ENCODE measurements around the gene UBAC1. TPM values are rescaled to one million over a fixed set of nuclear protein-coding genes. Genes with fewer than 3 reads are reported as not detected.
A peak's percentile ranks its signal among the peaks of the same experiment; 100 is the strongest.

Gene UBAC1
- polyA plus RNA-seq, 1 donor (not counting 4 experiments of a cell fraction or from before 2014, with no cell fraction given), result 50.7 TPM

DNA sequence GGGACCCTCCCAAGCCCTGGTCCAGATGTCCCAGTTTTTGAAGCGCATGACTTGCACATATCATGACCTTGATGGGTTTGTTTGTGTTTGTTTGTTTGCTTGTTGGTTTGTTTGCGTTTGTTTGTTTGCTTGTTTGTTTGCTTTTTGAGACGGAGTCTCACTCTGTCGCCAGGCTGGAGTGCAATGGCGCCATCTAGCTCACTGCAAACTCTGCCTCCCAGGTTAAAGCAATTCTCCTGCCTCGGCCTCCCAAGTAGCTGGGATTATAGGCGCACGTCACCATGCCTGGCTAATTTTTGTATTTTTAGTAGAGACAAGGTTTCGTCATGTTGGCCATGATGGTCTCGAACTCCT lies 13.0 kb upstream of the UBAC1 start:
- peaks cover 2% of the 10 kb centered on the region for H3K4me1 ChIP-seq (ENCODE audit: control insufficient read depth, extremely low read depth, insufficient read depth, low read length)
- DNase-seq (ENCODE audit: low read depth, low spot score) (no peak), FAIRE-seq (no peak)
- H3K4me2 ChIP-seq (ENCODE audit: control insufficient read depth, extremely low read depth, insufficient read depth, low read depth, low read length), result no peak overlapping the region
- no peak for TF ChIP-seq EZH2 (IDR thresholded peaks at IDR 0.05; ENCODE audit: low read length)
- TF ChIP-seq, protein P1, sequence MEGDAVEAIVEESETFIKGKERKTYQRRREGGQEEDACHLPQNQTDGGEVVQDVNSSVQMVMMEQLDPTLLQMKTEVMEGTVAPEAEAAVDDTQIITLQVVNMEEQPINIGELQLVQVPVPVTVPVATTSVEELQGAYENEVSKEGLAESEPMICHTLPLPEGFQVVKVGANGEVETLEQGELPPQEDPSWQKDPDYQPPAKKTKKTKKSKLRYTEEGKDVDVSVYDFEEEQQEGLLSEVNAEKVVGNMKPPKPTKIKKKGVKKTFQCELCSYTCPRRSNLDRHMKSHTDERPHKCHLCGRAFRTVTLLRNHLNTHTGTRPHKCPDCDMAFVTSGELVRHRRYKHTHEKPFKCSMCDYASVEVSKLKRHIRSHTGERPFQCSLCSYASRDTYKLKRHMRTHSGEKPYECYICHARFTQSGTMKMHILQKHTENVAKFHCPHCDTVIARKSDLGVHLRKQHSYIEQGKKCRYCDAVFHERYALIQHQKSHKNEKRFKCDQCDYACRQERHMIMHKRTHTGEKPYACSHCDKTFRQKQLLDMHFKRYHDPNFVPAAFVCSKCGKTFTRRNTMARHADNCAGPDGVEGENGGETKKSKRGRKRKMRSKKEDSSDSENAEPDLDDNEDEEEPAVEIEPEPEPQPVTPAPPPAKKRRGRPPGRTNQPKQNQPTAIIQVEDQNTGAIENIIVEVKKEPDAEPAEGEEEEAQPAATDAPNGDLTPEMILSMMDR (optimal IDR thresholded peaks at IDR 0.05 in 1 of 3, IDR thresholded peaks at IDR 0.05 in 1 of 3, conservative IDR thresholded peaks at IDR 0.05 in 1 of 3; ENCODE audit: extremely low read depth in 1 of 3, insufficient read depth in 2 of 3, low read length in 3 of 3), result peak in 1 of 3 experiments; percentile 10
- no peak overlapping the region for H3K9ac ChIP-seq (ENCODE audit: control insufficient read depth, extremely low read depth, insufficient read depth, low read length)
- no peak overlapping the region for H2AFZ ChIP-seq (ENCODE audit: control insufficient read depth, low read length)
- H4K20me1 ChIP-seq (ENCODE audit: control insufficient read depth, extremely low read depth, insufficient read depth, low read length), result no peaks in the 10 kb centered on the region
- H3K27me3 ChIP-seq (ENCODE audit: control insufficient read depth, extremely low read depth, insufficient read depth, low read length), result peaks cover 15% of the 10 kb centered on the region
- H3K79me2 ChIP-seq (ENCODE audit: control insufficient read depth, insufficient read depth, low read length), result no peaks in the 10 kb centered on the region
- H3K27ac ChIP-seq (ENCODE audit: control insufficient read depth, insufficient read depth, low read length), result no peak overlapping the region
- no peaks in the 10 kb centered on the region for H3K9me1 ChIP-seq (ENCODE audit: control insufficient read depth, extremely low read depth, insufficient read depth, low read length)
- no peak overlapping the region for H3K4me3 ChIP-seq (ENCODE audit: control insufficient read depth in 2 of 3, extremely low read depth in 1 of 3, insufficient read depth in 2 of 3, low read depth in 1 of 3, low read length in 3 of 3)
- no peaks in the 10 kb centered on the region for H3K36me3 ChIP-seq (ENCODE audit: control insufficient read depth in 2 of 2, extremely low read depth in 1 of 2, insufficient read depth in 2 of 2, low read length in 2 of 2)
- H3K9me3 ChIP-seq (ENCODE audit: control insufficient read depth, low read depth, low read length), result no peaks in the 10 kb centered on the region
- dilution Hi-C loops (cut with MboI; ENCODE audit: extremely low pct_ligation_motif_present, low sequenced_read_pairs), result no loop called here

DNA sequence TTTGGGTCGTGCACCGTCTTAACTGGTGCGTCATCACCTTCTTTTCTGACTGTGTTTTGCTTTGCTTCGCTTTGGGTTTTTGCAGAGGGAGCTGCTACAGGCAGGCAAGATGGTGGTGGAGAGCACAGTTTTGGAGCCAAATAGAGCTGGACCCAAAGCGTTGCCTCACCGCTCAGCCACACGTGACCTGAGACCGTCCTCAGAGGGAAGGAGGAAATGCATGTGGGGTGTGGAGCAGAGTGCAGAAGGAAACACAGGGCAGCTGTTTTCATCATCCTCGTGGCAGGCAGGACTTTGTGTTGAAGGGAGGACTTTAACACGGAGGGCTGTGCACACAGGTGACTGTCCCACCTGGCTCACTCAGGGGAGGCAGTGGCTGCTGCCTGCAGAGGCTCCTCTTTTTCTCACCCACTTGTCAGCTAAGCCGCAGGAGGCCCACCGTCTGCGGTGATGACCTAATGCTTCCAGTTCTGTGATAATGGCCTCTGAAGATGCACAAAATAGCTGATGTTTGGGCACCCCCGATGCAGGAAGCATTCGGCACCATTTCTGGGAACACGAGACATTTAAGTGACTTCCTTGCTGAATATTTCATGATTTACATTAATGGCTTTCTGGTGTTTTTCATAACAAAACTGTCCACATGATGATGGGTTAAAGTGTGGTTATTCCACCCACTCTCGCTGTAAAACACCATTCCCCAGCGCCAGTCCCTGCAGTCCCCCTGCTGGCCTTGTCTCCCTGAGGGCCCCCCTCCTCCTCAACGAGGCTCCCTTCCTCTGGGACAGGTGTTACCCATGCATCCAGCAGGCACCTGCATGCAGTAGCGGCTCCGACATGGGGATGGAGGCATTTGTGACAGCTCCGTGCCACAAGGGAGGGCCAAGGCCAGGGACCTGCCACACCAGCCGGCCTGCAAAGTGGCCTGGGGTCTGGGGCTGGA lies 12.4 kb upstream of the UBAC1 start:
- Histone ChIP-seq H2AFZ (ENCODE audit: control insufficient read depth, low read length) (no peak overlapping the region), H3K9ac (ENCODE audit: control insufficient read depth, extremely low read depth, insufficient read depth, low read length) (no peak overlapping the region), H3K9me3 (ENCODE audit: control insufficient read depth, low read depth, low read length) (no peaks in the 10 kb centered on the region), H3K4me3 (ENCODE audit: control insufficient read depth in 2 of 3, extremely low read depth in 1 of 3, insufficient read depth in 2 of 3, low read depth in 1 of 3, low read length in 3 of 3) (no peak overlapping the region), H3K27ac (ENCODE audit: control insufficient read depth, insufficient read depth, low read length) (no peak overlapping the region), H4K20me1 (ENCODE audit: control insufficient read depth, extremely low read depth, insufficient read depth, low read length) (no peaks in the 10 kb centered on the region), H3K9me1 (ENCODE audit: control insufficient read depth, extremely low read depth, insufficient read depth, low read length) (no peaks in the 10 kb centered on the region), H3K79me2 (ENCODE audit: control insufficient read depth, insufficient read depth, low read length) (no peaks in the 10 kb centered on the region), H3K36me3 (ENCODE audit: control insufficient read depth in 2 of 2, extremely low read depth in 1 of 2, insufficient read depth in 2 of 2, low read length in 2 of 2) (no peaks in the 10 kb centered on the region), H3K4me2 (ENCODE audit: control insufficient read depth, extremely low read depth, insufficient read depth, low read depth, low read length) (no peak overlapping the region), H3K4me1 (ENCODE audit: control insufficient read depth, extremely low read depth, insufficient read depth, low read length) (peaks cover under 1% of the 10 kb centered on the region), H3K27me3 (ENCODE audit: control insufficient read depth, extremely low read depth, insufficient read depth, low read length) (peaks cover 8% of the 10 kb centered on the region)
- no peak for DNase-seq (ENCODE audit: low read depth, low spot score)
- FAIRE-seq, result no peak
- TF ChIP-seq, protein P1 (optimal IDR thresholded peaks at IDR 0.05 in 1 of 3, IDR thresholded peaks at IDR 0.05 in 1 of 3, conservative IDR thresholded peaks at IDR 0.05 in 1 of 3; ENCODE audit: extremely low read depth in 1 of 3, insufficient read depth in 2 of 3, low read length in 3 of 3), result no peak
- no peak for TF ChIP-seq EZH2 (IDR thresholded peaks at IDR 0.05; ENCODE audit: low read length)
- dilution Hi-C loops (cut with MboI; ENCODE audit: extremely low pct_ligation_motif_present, low sequenced_read_pairs), result no loop called here
